ENCODE measurements around the gene RGL2. TPM values are rescaled to one million over a fixed set of nuclear protein-coding genes. Genes with fewer than 3 reads are reported as not detected.
"Not testable (repeated sequence)": the region's sequence is repeated elsewhere in the genome, so short reads cannot be mapped to it uniquely, and the experiment has no call there.

The RGL2 gene
- total RNA-seq, 2 donors from 2014 or later, result 23.0 to 36.9 TPM

DNA sequence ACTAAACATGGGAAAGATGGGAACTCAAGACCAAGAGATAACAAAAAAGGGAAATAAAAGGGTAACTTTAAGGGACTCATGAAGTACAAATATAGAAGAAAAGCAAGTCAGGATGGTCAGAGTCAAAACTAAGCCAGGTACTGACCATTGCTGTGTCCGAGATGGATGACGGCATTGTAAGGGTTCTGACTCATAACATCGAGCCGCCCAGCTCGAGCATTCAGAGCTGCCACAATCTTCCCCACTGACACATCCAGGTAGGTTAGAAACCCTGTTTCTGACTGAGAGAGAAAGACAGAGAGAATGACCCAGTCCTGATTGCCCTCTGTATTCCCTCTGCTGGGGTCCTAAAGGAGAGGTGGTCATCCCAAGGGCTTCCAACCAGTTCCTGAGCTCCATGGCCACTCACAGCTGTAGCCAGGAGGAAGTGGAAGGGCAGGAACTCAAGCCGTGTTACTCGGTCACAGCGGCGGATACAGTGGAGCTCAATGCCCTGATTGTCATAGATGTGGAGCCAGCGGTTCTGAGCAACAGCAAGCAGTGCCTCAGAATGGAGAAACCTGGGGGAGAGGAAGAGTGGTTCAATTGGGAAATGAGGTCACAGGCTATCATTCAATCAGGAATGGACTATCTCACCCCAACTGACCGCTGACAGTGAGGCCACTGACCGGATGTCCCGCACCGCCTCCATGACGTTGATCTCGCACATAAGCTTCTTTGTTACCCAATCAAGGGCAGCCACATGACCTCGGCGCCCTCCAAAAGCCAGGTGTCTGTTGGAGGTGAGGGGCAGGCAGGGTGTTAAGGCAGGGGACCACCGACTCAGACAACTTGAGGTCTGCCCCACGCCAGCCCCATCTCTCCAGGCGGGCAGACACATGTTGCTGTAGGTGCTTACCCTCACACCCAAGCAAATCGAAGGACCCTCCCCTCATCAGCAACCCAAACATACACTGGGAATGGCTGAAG, 11.5 kb downstream of the RGL2 start:
- no peak overlapping the region for H3K27ac ChIP-seq
- no peak overlapping the region for H3K4me3 ChIP-seq
- H3K27me3 ChIP-seq, result no peaks in the 10 kb centered on the region
- no peaks in the 10 kb centered on the region for H3K9me3 ChIP-seq
- DNase-seq (ENCODE audit: low spot score), result no peak
- H3K36me3 ChIP-seq, result peaks cover 50% of the 10 kb centered on the region
- H3K4me1 ChIP-seq, result peaks cover 0 to 24% of the 10 kb centered on the region in 2 donors
- TF ChIP-seq CTCF (IDR thresholded peaks at IDR 0.05), result no peak

- H3K4me3 ChIP-seq; DNase-seq (ENCODE audit: low spot score); H3K27me3 ChIP-seq; H3K27ac ChIP-seq; H3K9me3 ChIP-seq: not testable (repeated sequence)
- H3K4me1 ChIP-seq, result peaks cover 0 to 18% of the 10 kb centered on the region in 2 donors
- peaks cover 38% of the 10 kb centered on the region for H3K36me3 ChIP-seq
Measured at GRCh38 chr6:33285214-33285613, 13.5 kb downstream of the RGL2 start.

- TF ChIP-seq CTCF (IDR thresholded peaks at IDR 0.05), result no peak
- Histone ChIP-seq H3K27ac (no peak overlapping the region), H3K4me1 (peaks cover 0 to 28% of the 10 kb centered on the region in 2 donors), H3K4me3 (no peak overlapping the region), H3K36me3 (peaks cover 40% of the 10 kb centered on the region), H3K9me3 (no peaks in the 10 kb centered on the region), H3K27me3 (no peaks in the 10 kb centered on the region)
- no peak for DNase-seq (ENCODE audit: low spot score)
Measured at GRCh38 chr6:33280539-33280938, 18.2 kb downstream of the RGL2 start.

GRCh38 chr6:33279971-33280511, 18.7 kb downstream of the RGL2 start:
- H3K4me1 ChIP-seq, result peaks cover 0 to 28% of the 10 kb centered on the region in 2 donors
- H3K27me3 ChIP-seq, result no peaks in the 10 kb centered on the region
- H3K9me3 ChIP-seq, result no peaks in the 10 kb centered on the region
- DNase-seq (ENCODE audit: low spot score), result no peak
- no peak overlapping the region for H3K4me3 ChIP-seq
- peaks cover 42% of the 10 kb centered on the region for H3K36me3 ChIP-seq
- TF ChIP-seq CTCF (IDR thresholded peaks at IDR 0.05), result peak in 1 of 2 donors; percentile 33
- H3K27ac ChIP-seq, result no peak overlapping the region

DNA sequence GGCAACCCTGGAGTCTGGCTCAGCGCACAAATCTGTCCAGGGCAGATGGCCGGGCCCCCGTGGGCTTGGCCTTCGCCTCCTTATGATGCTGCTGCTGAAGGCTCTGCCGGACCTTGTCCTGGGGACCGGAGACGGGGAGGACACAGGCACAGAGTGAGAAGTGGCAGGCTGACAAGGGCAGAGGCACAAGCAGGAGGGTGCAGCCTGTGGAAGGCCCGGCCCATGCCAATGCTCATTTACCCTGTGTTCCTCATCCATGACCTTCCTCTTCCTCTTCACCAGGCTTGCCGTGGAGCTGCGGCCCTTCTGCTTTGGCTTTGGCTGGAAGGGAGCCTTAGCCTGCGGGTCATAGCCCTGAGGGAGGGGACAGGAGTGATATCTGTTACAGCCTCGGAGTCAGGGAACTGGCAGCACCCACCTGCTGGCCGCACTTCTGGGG, 19.5 kb downstream of the RGL2 start:
- Histone ChIP-seq H3K36me3 (peaks cover 44% of the 10 kb centered on the region), H3K4me1 (peaks cover 0 to 32% of the 10 kb centered on the region in 2 donors), H3K27ac (no peak overlapping the region), H3K27me3 (no peaks in the 10 kb centered on the region), H3K4me3 (no peak overlapping the region), H3K9me3 (no peaks in the 10 kb centered on the region)
- no peak for DNase-seq (ENCODE audit: low spot score)
- no peak for TF ChIP-seq CTCF (IDR thresholded peaks at IDR 0.05)

- H3K27me3 ChIP-seq, result no peaks in the 10 kb centered on the region
- H3K9me3 ChIP-seq, result no peaks in the 10 kb centered on the region
- H3K27ac ChIP-seq, result no peak overlapping the region
- DNase-seq (ENCODE audit: low spot score), result no peak
- peaks cover 46% of the 10 kb centered on the region for H3K36me3 ChIP-seq
- peaks cover 0 to 37% of the 10 kb centered on the region in 2 donors for H3K4me1 ChIP-seq
- no peak overlapping the region for H3K4me3 ChIP-seq
- no peak for TF ChIP-seq CTCF (IDR thresholded peaks at IDR 0.05)
Measured at GRCh38 chr6:33278810-33279209, 19.9 kb downstream of the RGL2 start.

Measured in right atrium auricular region (tissue), 2 donors.